GM21423 (cell line): ENCODE results near the gene FKRP.

Experiments used
- ATAC-seq: cut with Tn5 transposase; IDR thresholded peaks from one replicate; pipeline ENCODE4 v1.9.1; 2021; ENCODE audit warnings: mild to moderate bottlenecking, moderate library complexity; ENCODE audit not compliant: unreplicated experiment

FKRP gene

DNA sequence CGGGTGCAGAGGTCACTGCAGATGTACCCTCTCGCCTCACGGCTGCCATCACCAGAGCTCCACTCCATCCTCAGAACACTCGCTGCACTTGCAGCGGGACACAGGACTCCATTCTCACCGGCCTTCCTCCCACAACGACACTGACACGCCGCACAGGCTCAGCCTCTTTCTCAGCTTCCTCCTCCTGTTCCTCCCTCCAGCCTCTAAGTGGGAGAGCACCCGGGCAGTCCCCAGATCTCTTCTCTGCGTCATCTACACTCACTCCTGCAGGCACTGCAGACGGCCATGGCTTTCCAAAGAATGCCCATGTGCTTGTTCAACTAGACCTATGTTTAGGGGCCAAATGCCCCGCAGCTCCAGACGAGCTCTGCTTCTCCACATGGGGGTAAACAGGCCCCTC is 14.3 kb upstream of the FKRP start:
- ATAC-seq: no peak

DNA sequence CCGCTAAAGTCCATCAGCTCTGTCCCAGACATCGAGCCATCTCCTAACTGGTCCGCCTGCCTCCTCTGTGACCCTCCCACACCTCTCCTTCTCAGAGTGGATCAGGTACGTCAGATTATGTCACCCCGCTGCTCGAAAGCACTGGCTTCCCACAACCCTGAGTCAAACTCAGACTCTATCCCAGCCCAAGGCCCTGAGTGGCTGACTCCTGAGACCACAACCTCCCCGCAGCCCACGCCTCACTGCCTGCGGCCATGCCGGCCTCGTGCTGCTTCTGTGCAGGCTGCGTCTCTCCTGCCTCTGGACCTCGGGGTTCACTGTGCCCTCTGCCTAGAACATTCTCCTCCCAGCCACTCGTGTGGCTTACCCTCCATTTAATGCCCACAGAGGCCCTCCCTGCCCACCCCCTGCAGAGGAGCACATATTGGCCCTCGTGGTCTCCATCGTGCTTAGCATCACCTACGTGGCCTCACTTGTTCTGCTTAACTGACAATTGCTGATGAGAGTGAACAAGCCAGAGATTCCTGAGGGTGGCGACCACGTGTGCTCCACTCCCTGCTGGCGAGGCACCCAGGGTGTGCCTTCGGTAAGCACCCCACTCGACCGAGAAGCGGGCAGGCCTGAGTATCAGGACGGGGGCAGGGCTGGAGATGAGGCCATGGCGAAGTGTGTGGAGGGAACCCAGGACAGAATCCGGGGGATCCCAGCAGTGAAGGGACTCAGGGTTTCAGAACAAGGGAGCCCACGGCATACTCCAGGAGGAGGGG is 13.5 kb upstream of the FKRP start:
- no peak for ATAC-seq

DNA sequence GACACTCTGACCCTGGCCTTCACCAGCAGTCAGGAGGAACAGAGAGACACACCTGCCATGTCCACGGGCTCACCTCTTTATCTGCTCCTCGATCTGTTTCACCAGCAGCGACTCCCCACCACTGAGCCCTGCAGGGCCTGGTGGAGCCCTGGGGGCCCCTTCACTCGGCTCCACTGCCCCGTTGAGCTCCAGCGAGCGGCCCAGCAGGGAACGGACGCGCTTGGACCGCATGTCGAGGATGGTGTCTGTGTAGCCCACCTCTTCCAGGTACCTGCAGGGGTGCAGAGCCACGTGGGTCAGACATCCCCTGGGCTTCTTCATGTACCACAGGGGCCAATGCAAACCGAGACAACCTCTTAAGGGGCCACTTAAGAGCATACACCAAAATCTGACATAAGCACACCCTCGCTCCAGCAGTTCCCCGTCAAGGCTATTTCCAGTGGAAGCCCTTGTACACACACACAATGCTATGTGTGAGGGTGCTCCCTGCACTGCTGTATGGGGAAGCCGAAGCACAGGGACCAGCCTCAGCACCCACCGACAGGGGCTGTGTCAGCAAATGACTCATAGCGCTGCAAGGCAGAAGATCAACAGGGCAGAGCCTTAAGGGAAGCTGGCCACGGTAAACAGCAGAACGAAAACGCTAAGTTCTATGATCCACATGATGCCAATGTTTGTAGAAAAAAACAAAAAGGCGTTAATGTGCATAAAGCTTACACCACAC is 12.7 kb upstream of the FKRP start:
- no peak for ATAC-seq

DNA sequence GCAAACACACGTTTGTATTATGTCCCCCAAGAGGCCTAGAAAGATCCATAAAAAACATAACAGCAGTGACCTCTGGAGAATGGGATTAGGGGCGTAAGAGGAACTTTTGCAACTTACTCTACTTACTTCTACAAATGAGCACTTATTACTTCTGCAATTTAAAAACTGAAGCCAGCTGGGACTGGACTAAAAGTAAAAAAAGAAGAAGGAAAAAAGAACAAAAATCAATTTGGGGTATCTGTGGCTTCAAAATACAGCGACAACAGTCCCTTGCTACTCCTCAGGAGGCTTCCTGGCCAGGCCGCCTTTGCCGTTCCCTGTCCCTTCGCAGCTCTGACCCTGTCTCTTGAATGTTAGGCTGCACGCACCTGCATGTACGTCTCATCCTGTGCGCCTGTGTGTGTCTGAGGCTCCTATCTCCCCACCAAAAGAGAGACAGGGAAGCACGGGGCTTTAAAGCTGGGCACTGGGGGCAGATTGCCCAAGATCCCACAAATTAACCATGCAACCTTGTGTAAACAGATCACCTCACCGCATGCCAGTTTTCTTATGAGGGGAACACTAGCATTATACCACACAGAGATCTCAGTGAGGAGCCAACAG is 12.1 kb upstream of the FKRP start:
- ATAC-seq: no peak

DNA sequence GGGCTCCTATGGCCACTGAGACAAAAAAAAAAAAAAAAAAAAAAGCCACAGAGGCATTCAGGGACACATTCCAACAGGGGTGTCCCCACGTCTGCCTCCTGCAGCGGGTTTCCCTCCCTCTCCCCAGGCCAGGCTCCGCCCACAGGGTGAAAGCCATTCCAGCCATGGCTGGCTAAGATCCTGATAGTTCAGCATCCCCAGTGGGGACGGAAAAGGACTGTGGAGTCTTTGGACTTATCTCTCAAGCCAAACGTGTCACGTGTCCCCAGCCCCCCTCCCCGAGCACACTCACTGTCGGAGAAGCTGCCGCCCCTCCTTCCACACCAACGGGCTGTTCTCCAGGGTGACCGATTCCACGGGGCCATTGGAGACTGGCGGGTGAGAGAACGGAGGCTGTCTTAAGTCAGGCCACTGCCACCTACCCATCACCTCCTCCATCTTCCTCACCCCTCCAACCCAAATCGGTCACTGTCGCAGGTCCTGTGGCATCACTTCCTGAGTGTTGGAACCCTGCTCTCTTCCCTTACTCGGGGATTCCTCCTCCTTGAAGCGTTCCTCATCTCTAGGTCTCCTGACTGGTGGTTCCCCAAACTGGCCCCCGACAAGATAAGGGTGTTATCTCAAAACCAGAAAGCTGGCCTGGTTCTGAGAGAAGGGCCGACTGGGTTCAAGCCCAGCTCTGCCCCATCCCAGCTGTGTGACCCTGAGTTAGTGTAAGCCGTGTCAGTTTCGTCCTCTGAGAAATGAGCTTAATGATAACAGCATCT is 9.1 kb upstream of the FKRP start:
- ATAC-seq: no peak

DNA sequence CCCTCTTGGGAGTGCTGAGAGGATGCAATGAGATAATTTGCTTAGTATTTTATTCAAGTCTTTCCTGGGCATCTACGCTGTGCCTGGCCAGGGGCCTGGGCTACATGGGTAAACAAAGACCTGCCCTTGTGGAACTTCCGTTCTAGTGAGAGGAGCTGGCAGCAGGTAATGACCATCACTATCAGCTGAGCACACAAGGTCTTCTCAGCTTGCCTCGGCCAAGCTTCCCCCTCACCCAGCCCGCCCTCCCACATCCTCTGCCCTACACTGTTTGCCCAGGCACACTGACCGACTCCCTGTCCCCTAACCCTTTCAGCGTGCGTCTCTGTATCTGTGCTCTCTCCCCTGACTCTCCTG is 8.6 kb upstream of the FKRP start:
- no peak for ATAC-seq

DNA sequence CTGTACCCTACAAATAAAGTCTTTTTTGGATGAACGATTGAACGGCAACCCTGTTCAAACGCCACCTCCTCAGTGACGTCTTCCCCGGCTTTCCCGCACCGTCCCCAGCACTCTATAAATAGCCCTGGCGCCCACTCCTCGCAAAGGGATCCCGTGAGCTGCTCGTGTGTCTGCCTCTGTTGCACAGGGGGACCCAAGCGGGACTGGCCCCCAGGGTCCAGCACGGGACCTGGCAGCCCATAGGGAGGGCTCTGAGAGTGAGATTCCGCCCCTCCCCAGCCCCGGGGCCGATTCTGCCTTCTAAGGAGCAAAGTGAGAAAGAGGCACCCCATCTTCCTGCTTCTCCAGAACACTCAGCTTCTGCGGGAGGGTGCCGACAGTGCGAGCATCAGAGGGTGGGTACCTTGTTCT is 8.1 kb upstream of the FKRP start:
- ATAC-seq: no peak

DNA sequence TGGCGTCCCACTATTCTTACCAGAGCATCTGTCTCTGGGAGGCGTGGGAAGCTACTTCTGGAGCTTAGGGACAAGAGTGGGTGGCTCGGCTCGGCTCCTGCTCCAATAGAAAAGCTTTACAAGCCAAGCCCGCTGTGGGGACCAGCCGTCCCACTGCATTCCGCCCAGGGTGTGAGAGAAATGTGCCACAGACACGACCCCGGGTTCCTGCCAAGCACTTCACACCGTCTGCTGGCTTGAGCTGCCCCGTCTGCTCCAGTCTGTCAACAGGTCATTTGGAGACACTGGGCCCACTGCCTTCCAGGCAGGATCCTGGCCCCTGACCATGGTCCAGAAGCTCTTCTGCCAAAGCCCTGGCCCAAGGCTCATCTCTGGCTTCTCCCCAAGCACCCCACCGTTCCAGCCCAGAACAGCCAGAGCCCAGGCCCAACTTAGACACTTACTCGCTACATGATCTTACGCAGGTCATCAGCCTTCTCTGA is 6.5 kb upstream of the FKRP start:
- no peak for ATAC-seq

DNA sequence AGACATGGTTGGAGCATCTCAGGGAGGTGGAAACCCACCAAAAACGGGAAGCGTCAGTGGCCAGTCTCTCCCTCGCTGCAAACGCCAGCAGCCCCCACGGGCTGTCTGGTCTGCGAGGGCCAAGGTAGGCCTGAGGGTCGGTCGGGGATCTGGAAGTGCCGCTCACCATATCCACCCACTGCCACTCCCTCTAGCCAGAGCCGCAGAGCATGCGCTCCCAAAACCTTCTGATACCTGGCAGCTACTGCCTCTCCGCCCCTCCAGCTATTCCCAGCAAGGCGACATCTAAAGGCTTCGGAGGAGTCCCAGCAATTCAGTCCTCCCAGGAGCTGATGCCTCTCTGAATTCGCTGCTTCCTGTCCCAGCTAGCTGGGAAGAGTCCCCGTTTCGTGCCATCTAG is 4.4 kb upstream of the FKRP start:
- no peak for ATAC-seq

DNA sequence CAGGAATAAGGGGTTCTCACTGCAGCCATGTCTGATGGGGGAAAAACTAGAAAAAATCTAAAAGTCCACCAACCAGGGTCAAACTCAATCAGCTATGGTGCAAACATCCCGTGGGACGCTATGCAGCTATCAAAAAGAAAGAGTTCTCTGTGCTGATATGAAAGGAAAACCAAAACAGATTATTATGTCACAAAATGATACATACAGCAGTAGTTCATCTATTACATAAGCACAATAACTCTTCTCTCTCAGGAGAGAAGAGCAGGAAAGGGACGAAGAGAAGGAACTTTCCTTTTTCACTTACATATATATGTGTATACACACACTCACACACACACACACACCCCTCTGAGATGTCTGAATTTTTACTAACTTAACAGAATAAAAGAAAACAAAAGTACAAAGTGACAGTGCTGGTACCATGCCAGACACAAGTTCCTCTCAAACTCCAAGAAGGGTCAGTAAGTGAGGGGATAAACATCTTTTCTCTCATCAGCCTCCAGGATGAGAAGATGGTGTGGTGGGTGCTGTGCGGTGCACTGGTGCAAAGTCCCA is 2.9 kb upstream of the FKRP start:
- ATAC-seq: no peak

DNA sequence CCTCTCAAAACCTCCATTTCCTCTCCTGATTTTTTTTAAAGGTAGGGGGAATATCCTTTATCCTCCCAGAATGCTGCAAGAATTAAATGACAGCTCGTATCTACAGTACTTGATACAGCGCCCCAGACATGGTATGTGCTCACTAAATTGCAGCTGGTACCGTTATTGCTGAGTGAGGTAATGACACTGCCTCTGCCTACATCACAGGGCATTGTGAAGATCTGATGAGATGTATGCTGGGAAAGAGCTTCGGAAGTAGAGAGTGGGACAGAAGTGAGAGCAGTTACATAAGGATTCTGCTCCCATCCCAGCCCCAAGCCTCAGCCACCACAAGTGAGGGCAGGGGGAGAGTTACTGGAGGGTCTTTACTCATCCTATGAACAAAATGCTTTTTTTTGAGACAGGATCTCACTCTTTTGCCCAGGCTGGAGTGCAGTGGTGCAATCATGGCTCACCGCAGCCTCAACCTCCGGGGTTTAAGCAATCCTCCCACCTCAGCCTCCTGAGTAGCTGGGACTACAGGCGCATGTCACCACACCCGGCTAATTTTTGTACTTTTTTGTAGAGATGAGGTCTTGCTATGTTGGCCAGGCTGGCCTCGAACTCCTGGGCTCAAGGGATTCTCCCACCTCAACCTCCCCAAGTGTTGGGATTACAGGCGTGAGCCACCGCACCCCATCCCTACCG is 1.7 kb upstream of the FKRP start:
- ATAC-seq: no peak

DNA sequence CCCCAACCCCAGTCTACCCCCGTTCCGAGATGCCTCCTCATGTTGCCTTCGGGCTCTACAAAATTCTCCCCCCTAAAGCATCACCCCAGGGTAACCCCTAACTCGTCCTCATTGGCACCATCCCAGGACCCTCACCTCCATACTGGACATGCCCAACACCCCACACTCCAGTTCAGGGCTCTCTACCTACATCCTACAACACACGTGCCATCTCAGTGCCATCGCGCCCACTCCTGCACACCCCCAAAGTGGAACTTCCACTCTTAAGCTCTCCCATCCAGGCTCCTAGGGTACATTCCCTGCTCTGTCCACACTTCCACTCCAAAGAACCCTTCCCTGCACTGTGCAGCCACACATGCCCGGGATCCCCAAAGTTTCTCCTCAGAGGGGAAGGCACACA is 827 bp upstream of the FKRP start:
- ATAC-seq: no peak

DNA sequence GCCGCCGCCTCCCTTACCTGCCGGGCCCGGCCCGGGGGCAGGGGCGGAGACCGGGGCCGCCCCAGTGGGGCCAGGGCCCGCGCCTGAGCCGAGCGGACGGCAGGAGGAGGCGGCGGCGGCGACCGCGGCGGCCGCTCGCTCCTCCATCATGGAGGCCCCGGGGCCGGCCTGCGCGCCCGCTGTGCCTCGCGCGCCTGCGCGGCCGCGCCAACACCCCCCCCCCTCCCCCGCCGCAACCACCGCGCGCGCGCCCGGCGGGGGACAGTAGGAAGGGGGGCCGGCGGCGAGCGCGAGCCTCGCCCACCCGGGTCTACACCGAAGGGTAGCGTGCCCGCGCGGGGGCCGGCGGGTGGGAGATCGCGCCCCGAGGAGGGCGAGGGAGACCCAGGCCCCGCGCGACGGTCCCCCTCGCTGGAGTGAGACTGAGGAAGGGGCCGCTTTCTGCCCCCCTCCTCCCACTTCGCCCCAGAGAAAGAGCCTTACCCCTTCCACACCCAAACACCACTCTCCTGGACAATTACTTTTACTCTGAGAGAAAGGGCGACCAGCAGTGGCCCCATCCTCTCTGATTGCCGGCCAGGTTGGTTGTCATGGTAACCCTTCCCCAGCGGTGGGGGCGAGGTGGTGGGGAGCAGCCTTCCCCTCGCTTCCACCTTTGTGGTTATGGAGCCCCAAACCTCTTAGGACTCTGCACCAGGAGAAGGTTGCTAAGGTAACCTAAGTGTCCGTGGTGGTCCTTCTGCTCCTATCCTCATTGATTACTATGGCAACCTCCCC is 612 bp downstream of the FKRP start, which contains the start of gene STRN4:
STRN4 (minus strand) TSS at position 170 of the 777 bp plus-strand sequence; CDS start at position 150, 20 bp downstream.
- peak; percentile 48 for ATAC-seq

DNA sequence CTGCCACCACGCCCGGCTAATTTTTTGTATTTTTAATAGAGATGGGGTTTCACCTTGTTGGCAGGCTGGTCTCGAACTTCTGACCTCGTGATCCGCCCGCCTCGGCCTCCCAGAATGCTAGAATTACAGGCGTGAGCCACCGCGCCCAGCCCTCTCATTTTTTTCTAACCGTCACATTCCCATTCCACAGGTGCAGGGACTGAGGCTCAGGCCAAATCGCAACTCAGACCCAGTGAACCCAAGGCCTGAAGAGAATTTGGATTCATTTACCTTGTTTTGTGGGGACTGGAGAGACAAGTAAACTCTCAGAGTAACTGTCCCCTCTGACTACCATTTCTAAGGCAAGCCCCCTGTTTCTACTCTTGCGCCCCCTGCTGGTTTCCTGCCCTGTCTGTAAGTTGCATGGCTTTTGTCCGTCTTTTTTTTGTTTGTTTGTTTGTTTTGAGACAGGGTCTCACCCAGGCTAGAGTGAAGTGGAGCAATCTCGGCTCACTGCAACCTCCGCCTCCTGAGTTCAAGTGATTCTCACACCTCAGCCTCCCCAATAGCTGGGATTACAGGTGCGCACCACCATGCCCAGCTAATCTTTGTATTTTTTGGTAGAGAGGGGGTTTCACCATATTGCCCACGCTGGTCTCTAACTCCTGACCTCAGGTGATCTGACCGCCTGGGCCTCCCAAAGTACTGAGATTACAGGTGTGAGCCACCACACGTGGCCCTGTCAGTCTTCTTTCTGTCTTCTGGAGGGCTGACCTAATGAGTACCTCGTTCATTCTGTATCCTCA is 2.7 kb downstream of the FKRP start:
- no peak for ATAC-seq

DNA sequence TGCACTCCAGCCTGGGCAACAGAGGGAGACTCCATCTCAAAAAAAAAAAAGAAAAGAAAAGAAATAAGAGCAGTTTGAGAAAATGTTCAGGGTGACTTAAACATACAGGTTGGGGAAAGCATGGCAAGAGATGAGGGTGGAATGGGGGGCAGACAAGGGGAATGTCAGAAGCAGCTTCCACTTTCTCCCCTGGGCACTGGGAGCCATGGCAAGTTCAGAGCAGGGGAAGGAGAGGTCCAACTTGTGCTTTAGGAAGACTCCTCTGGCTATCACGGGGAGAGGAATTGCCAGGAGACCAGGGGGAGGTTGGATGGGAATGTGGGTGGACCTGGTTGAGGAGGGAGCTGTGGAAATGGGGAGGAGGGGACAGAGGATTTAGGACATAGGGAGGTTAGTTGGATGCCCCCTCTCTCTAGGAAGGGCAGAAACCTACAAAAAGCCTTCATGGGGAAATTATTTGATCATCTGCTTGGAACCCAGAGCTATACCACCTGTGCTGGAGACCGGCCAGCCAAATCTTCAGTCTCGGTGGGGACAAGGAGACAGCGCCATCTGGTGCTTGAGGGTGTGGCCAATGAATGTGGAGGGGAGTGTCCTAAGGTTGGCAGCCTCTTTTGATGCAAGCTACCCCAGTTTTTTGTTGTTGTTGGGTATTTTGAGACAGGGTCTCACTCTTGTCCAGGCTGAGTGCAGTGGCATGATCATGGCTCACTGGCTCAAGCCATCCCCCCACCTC is 7.7 kb downstream of the FKRP start:
- ATAC-seq: no peak

DNA sequence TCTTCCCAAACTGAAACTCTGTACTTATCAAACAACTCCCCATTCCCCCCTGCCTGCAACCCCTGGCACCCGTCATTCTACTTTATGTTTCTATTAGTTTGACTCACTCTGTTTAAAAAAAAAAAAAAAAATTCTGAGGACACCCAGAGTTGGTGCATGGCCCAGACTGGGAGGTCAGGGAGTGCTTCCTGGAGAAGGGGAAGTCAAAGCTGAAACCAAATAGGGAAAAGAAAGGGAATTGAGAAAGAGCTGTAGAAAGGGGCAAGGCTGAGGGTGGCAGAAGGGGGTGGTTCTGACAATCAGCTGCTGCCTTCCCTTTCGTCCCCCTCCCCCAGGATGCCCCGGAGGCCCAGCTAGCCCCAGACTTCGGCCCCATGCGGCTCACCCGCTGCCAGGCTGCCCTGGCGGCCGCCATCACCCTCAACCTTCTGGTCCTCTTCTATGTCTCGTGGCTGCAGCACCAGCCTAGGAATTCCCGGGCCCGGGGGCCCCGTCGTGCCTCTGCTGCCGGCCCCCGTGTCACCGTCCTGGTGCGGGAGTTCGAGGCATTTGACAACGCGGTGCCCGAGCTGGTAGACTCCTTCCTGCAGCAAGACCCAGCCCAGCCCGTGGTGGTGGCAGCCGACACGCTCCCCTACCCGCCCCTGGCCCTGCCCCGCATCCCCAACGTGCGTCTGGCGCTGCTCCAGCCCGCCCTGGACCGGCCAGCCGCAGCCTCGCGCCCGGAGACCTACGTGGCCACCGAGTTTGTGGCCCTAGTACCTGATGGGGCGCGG is 9.4 kb downstream of the FKRP start:
- no peak for ATAC-seq

DNA sequence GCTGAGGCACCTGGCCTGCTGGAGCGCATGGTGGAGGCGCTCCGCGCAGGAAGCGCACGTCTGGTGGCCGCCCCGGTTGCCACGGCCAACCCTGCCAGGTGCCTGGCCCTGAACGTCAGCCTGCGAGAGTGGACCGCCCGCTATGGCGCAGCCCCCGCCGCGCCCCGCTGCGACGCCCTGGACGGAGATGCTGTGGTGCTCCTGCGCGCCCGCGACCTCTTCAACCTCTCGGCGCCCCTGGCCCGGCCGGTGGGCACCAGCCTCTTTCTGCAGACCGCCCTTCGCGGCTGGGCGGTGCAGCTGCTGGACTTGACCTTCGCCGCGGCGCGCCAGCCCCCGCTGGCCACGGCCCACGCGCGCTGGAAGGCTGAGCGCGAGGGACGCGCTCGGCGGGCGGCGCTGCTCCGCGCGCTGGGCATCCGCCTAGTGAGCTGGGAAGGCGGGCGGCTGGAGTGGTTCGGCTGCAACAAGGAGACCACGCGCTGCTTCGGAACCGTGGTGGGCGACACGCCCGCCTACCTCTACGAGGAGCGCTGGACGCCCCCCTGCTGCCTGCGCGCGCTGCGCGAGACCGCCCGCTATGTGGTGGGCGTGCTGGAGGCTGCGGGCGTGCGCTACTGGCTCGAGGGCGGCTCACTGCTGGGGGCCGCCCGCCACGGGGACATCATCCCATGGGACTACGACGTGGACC is 10.1 kb downstream of the FKRP start:
- no peak for ATAC-seq
